ENCODE data around the gene ADGRB3.
"Not testable (repeated sequence)": the region's sequence is repeated elsewhere in the genome, so short reads cannot be mapped to it uniquely, and the experiment has no call there.

The ADGRB3 gene

GRCh38 chr6:69284176-69284730 is 649.2 kb downstream of the ADGRB3 start:
- no peak for DNase-seq

DNA sequence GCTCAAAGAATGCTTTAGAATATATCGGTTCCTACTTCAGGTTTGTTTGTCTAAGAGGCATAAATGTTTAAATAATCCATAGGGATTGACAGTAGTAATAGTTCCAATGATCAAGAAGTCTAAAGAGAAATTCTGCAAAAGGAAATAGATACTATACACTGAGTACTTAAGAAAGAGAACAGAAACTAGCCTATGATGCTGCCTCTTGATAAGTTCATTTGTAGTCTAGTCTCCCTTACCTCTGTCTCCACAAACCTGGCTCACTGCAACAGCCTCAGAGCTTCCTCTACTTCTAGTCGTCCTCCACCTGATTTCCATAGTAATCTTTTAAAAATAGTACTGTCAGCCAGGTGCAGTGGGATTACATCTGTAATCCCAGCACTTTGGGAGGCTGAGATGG is 650.0 kb downstream of the ADGRB3 start:
- DNase-seq, result no peak

GRCh38 chr6:69286331-69286730 is 651.2 kb downstream of the ADGRB3 start:
- DNase-seq, result no peak

DNA sequence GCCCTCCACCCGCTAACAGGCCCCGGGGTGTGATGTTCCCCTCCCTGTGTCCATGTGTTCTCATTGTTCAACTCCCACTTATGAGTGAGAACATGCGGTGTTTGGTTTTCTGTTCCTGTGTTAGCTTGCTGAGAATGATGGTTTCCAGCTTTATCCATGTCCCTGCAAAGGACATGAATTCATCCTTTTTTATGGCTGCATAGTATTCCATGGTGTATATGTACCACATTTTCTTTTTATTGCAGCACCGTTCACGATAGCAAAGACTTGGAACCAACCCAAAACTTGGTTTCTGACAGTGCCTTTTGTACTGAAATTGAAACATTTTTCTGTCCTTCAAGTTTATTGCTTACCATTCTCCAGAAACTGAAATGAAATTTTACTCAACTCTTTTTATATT is 653.1 kb downstream of the ADGRB3 start:
- DNase-seq, result not testable (repeated sequence)

GRCh38 chr6:69289689-69290495 is 654.8 kb downstream of the ADGRB3 start:
- no peak for DNase-seq

GRCh38 chr6:69293471-69293870 is 658.4 kb downstream of the ADGRB3 start:
- no peak for DNase-seq

DNA sequence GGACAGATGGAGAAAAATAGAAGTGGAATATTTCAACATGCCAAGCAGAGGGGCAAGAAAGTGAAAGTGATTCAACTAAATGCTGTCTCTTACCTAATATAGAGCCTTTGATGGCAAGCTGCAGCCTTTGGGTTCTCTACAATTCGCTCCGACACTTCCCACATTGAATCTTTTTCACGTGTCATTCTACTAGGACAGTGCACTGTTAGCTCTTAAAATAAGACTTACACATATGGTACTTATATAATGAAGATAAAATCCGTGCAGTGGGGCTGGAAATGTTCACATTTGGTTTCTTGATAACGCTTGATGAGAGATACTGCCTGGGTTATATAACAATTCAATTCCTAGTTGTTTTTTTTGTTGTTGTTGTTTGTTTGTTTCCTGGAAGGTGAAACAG is 659.3 kb downstream of the ADGRB3 start:
- DNase-seq, result no peak

DNA sequence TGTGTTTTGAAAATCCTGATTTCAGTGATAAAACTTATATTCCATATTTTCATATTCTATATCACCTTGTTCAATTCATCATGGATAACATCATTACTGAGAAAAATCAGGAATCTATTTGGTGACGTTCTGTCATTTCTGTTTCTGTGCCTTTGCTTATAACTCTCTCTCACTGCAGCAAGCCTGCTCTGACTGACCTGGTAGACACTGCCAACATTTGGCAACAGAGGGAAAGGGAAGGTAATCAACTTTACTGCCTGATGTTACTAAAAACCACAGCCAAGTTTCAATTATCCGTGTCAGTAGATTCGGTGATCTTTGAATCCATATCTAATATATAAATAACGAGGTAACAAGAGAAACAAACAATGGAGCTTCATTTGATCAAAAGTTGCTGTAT is 659.8 kb downstream of the ADGRB3 start:
- no peak for DNase-seq

- DNase-seq, result no peak
These were observed 668.3 kb downstream of the ADGRB3 start for GRCh38 chr6:69303382-69303781.

DNA sequence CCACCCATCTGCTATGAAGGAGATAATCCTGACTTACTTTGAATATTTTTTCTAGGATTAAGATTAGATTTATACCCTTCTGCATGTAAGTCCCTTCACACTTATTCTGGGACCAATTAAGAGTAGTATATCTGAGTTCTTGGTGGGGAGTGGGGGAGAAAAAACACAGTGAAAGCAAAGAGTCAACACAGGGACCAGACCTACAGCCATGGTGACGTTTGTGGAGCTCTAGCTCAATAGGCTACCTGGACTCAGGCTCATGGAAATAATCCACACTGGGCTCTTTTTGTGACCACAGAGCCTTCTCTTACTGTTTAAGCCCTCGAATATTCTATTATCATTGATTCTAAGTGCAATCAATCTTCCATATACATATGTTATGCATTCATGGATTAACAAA is 670.4 kb downstream of the ADGRB3 start:
- no peak for DNase-seq

DNA sequence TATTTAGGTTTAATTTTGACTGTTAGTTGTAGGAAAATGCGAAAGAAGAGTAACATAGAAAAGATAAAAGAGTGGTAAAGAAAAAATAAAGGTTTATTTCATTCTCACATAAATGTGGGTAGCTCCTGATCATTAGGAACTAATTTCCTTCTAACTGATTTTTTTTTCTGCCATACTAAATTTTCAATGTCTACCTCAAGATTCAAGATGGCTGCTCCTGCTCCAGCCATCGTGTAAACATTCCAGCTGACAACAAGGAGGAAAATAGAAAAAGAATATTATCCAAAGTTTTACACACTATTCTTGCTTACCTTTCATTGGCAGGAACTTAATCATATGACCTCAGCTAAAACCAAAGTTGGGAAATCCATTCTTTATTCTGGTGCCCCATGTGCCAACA is 673.5 kb downstream of the ADGRB3 start:
- no peak for DNase-seq

DNA sequence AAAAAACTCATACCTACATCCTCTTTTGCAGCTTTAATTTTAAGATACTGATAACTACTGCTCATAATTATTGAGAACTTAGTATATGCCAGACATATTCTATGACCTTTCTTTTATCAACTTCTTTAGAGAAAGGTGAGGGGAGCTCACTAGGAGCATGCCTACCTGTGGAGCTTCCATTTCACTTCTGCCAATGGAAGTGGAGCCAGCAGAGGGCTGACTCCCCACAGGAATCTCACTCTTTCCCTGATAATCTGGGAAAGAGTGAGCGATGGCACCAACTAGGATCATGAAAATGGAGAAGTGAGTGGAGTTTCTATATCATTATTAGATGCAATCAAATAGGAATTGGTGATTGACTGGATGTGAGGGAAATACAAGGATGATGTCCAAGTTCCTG is 676.8 kb downstream of the ADGRB3 start:
- DNase-seq, result no peak

DNA sequence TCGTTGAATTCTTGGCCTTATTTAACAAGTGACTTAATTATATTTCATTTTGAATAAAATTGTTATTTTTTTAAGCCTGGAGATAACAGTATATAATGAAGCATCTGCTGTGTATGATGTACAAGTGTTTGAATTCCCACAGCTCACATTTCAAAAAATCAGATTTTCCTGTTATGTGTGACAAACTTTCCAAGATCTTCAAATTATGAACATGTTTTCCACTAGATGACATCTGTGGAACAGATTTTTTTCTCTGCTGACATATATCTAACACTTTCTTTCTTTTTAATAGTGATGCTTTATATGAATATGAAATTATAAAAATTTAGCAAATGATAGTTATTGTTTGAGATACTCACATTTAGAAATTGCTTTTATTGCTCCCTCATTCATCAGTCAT is 678.9 kb downstream of the ADGRB3 start:
- DNase-seq, result no peak

DNA sequence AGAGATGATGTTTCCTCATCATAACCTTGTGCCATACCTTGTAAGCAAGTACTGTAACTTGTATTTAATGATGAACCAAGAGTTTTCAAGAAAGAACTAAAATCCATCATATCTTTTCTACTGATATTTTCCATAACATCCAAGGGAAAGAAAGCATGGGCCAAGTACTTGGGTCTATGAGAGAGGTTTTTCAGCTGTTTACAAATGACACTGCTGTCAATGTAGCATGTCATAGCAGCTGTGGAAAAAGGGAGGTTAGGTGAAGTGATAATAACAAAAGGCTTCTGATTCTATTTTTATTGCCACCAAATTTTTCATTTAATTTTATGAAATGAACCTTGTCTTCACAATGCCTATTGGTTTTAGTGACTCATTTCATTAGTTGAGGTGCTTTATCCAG is 679.4 kb downstream of the ADGRB3 start:
- no peak for DNase-seq

DNA sequence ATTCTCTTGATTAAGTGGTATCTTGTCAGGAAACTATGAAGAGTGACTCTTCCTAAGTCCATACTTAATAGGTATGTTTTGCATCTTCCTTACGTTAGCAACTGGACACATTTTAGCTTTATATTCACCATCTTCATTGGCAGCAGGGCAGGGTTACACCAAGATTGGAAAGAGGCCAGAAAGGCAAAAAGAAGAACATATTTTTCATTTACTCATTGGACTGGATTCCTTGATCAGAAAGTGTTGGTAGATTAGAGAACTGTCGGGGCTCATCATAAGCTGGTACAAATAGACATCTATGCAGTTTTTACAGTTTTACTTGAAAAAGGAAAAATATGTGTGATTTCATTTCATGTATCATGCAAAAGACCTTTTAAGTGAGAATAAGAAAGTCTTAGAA is 696.8 kb downstream of the ADGRB3 start:
- DNase-seq, result no peak

DNA sequence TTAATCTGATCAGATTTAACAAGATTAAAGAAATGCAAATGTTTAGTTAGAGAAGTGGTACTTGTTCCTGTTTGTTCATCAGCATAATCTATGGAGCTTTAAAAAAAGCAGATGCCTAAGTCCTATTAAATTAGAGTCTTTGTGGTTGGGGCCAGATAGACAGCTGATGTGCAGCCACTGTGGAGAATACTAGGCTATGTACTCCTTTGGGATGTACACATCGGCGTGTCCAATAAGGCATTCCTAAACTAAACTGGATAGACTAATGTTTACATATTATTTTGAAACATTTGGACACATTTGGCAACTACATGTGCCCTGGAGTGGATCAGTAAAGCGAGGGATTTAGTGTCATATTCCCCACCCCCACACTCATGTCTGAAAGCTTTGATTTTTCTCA is 702.2 kb downstream of the ADGRB3 start:
- DNase-seq, result no peak

DNA sequence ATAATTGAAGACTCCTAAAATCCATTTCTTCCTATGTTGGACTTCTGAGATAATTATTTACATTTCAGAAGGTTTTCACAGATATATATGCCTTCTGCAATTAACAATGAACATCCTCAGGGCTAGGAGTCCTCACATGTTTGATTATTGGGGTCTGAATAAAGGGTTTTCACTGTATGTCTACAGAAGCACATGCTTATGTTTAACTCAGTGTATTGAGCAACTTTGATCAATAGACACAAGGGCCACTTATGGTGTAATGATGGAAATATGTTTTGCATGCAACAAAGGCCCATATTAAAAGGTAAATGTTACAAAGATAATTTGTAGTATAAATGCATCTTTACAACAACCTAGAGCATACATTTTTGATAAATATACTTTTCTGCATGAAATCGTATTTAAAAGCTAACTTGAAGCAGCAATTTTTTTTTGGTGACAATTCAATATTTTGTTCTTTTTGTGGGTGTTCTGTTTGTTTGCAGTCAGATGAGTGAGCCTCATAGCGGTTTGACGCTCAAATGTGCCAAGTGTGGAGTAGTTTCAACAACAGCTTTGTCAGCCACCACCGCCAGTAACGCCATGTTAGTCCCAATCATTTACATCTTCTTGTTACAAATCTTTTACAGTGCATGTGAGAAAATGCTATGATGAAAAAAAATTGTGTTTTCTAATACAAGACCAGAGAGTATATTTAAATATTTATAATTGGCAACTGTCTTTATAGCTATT is 703.5 kb downstream of the ADGRB3 start:
- DNase-seq, result no peak

GRCh38 chr6:69339163-69339550 is 704.1 kb downstream of the ADGRB3 start:
- DNase-seq, result no peak

GRCh38 chr6:69340196-69340595 is 705.1 kb downstream of the ADGRB3 start:
- no peak for DNase-seq

- DNase-seq, result no peak
These were observed 708.8 kb downstream of the ADGRB3 start for GRCh38 chr6:69343851-69344250.

GRCh38 chr6:69349771-69350170 is 714.7 kb downstream of the ADGRB3 start:
- no peak for DNase-seq

DNA sequence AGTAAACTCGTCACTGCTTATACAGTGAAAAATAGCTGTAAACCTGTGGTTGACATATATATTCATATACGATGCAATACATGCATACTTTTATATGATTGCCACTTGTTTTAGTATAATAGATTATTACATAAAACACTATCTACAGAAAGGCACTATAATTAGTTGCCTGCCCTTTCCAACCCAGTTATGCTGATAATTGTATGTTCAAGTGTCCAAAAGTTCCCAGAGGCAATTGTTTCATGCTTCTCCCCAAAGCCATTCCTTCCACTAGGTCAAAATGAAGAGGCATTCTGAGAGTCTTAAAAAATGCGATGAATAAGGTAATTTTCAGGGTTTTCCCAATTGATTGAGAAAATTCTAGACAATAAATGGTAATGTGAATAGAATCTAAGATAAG is 727.1 kb downstream of the ADGRB3 start:
- DNase-seq, result no peak

- no peak for DNase-seq
These were observed 731.7 kb downstream of the ADGRB3 start for GRCh38 chr6:69366831-69367230.

DNA sequence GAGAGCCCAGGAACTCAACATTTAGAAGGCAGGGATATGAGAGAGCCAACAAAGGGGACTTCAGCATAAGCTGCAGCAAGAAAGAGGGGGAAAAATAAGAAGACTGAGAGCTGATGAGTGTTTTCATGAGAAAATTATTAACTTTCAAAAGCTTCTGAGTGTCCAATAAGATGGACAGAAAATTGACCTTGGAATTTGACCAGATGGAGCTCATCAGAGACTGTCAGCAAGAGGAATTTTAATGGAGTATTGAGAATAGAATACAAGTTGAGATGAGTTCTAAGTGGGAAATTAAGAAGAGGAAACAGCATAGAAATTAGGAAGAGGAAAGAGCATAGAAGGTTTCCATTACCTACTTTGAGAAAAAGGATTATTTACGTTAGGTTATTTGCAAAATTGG is 733.5 kb downstream of the ADGRB3 start:
- DNase-seq, result no peak
